Measurements from ENCODE around the gene SLC24A3.

DNA sequence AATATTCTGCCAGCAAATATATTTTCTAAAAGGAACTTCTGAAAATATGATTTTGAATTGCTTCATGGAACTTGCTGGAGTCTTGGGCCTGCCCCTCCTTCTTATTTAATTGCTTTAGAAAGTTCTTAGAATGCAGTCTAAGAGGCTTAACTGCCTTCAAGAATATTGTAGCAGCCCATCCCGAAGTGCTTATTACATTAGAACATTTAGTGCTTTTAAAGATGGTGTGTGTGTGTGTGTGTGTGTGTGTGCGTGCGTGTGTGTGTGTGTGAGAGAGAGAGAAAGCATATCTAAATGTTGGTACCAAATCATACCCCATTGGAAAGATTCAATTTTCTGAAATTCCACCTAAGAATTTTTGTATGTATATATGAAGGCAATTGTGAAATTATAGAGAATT, 193.5 kb downstream of the SLC24A3 start:
- TF ChIP-seq, protein P1, sequence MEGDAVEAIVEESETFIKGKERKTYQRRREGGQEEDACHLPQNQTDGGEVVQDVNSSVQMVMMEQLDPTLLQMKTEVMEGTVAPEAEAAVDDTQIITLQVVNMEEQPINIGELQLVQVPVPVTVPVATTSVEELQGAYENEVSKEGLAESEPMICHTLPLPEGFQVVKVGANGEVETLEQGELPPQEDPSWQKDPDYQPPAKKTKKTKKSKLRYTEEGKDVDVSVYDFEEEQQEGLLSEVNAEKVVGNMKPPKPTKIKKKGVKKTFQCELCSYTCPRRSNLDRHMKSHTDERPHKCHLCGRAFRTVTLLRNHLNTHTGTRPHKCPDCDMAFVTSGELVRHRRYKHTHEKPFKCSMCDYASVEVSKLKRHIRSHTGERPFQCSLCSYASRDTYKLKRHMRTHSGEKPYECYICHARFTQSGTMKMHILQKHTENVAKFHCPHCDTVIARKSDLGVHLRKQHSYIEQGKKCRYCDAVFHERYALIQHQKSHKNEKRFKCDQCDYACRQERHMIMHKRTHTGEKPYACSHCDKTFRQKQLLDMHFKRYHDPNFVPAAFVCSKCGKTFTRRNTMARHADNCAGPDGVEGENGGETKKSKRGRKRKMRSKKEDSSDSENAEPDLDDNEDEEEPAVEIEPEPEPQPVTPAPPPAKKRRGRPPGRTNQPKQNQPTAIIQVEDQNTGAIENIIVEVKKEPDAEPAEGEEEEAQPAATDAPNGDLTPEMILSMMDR (IDR thresholded peaks at IDR 0.05), result no peak
- TF ChIP-seq EZH2 (IDR thresholded peaks at IDR 0.05) (no peak), EZH2phosphoT487 (IDR thresholded peaks at IDR 0.05) (no peak)
